Measurements from ENCODE around the gene HRG. TPM values are rescaled to one million over a fixed set of nuclear protein-coding genes. Genes with fewer than 3 reads are reported as not detected.

HRG gene
- not detected in 2 replicates for total RNA-seq

GRCh38 chr3:186665625-186666188 is at the start of gene HRG:
Gene HRG, plus strand, starts transcription at chr3:186666014. Its CDS starts 18 bp downstream, at chr3:186666032.

GRCh38 chr3:186639778-186640472 is 25.9 kb upstream of the HRG start, which contains the start of gene FETUB:
Gene FETUB, plus strand, starts transcription at chr3:186640399. Its CDS starts 62 bp downstream, at chr3:186640461.

GRCh38 chr3:186717039-186717457 is 51.2 kb downstream of the HRG start, which contains the start of gene KNG1:
Gene KNG1, plus strand, starts transcription at chr3:186717359. Its CDS starts 184 bp downstream, at chr3:186717543.

Other genes with a start within 250 kb of the HRG start
- 1.4 and 2.4 TPM in 2 replicates for gene CRYGS, start 121.6 kb upstream of the HRG start, total RNA-seq
- 12.6 and 14.6 TPM in 2 replicates for gene TBCCD1, start 98.7 kb upstream of the HRG start, total RNA-seq
- 102 and 125 TPM in 2 replicates for gene DNAJB11, start 95.3 kb upstream of the HRG start, total RNA-seq
- gene AHSG, start 53.0 kb upstream of the HRG start, total RNA-seq, result under 0.01 and 0.09 TPM in 2 replicates
- gene FETUB, start 25.6 kb upstream of the HRG start, total RNA-seq, result not detected in 2 replicates
- not detected in 2 replicates for gene KNG1, start 51.3 kb downstream of the HRG start, total RNA-seq
- gene EIF4A2, start 117.6 kb downstream of the HRG start, total RNA-seq, result 938 and 1,581 TPM in 2 replicates
- gene RFC4, start 140.5 kb downstream of the HRG start, total RNA-seq, result 16.0 and 23.0 TPM in 2 replicates
- gene ADIPOQ, start 176.7 kb downstream of the HRG start, total RNA-seq, result not detected in 2 replicates